HG02642 (cell line): Measurements from ENCODE around the gene GALNT10.
A peak's percentile ranks its signal among the peaks of the same experiment; 100 is the strongest.

Experiments
- ATAC-seq: cut with Tn5 transposase; IDR thresholded peaks from one replicate; pipeline ENCODE4 v1.9.1; 2021; ENCODE audit warnings: mild to moderate bottlenecking; ENCODE audit not compliant: unreplicated experiment, poor library complexity

GALNT10 gene

GRCh38 chr5:154284433-154284832 is 93.9 kb downstream of the GALNT10 start:
- peak; percentile 94 for ATAC-seq

- no peak for ATAC-seq
Measured at GRCh38 chr5:154285661-154286408, 95.3 kb downstream of the GALNT10 start.

- no peak for ATAC-seq
Measured at GRCh38 chr5:154286557-154286956, 96.0 kb downstream of the GALNT10 start.

GRCh38 chr5:154287136-154287535 is 96.6 kb downstream of the GALNT10 start:
- no peak for ATAC-seq

GRCh38 chr5:154288145-154288544 is 97.6 kb downstream of the GALNT10 start:
- ATAC-seq, result no peak

GRCh38 chr5:154291917-154292316 is 101.4 kb downstream of the GALNT10 start:
- ATAC-seq, result no peak

- ATAC-seq, result no peak
Measured at GRCh38 chr5:154293219-154293618, 102.7 kb downstream of the GALNT10 start.

GRCh38 chr5:154295551-154295950 is 105.0 kb downstream of the GALNT10 start:
- no peak for ATAC-seq

GRCh38 chr5:154296525-154297159 is 106.1 kb downstream of the GALNT10 start:
- ATAC-seq, result no peak

GRCh38 chr5:154298065-154298464 is 107.5 kb downstream of the GALNT10 start:
- no peak for ATAC-seq

GRCh38 chr5:154300207-154300883 is 109.8 kb downstream of the GALNT10 start:
- ATAC-seq, result no peak

GRCh38 chr5:154301726-154302125 is 111.2 kb downstream of the GALNT10 start:
- ATAC-seq, result no peak

- ATAC-seq, result no peak
Measured at GRCh38 chr5:154302161-154302560, 111.6 kb downstream of the GALNT10 start.

- ATAC-seq, result no peak
Measured at GRCh38 chr5:154303133-154303532, 112.6 kb downstream of the GALNT10 start.

- no peak for ATAC-seq
Measured at GRCh38 chr5:154308443-154309370, 118.2 kb downstream of the GALNT10 start.

GRCh38 chr5:154309371-154309745 is 118.8 kb downstream of the GALNT10 start:
- no peak for ATAC-seq

- ATAC-seq, result no peak
Measured at GRCh38 chr5:154309805-154310204, 119.3 kb downstream of the GALNT10 start.

- ATAC-seq, result peak; percentile 51
Measured at GRCh38 chr5:154311362-154311761, 120.8 kb downstream of the GALNT10 start.

GRCh38 chr5:154312000-154312399 is 121.5 kb downstream of the GALNT10 start:
- no peak for ATAC-seq

GRCh38 chr5:154312576-154312975 is 122.0 kb downstream of the GALNT10 start:
- ATAC-seq, result no peak
